OCI-M1 (cell line): ENCODE measurements around the gene ZNHIT2.
A peak's percentile ranks its signal among the peaks of the same experiment; 100 is the strongest.
"Not testable (repeated sequence)": the region's sequence is repeated elsewhere in the genome, so short reads cannot be mapped to it uniquely, and the experiment has no call there.

Experiments used
- DNase-seq: peaks from one replicate; lab custom pipeline; 2025; lab: John Stamatoyannopoulos, UW

Gene ZNHIT2

DNA sequence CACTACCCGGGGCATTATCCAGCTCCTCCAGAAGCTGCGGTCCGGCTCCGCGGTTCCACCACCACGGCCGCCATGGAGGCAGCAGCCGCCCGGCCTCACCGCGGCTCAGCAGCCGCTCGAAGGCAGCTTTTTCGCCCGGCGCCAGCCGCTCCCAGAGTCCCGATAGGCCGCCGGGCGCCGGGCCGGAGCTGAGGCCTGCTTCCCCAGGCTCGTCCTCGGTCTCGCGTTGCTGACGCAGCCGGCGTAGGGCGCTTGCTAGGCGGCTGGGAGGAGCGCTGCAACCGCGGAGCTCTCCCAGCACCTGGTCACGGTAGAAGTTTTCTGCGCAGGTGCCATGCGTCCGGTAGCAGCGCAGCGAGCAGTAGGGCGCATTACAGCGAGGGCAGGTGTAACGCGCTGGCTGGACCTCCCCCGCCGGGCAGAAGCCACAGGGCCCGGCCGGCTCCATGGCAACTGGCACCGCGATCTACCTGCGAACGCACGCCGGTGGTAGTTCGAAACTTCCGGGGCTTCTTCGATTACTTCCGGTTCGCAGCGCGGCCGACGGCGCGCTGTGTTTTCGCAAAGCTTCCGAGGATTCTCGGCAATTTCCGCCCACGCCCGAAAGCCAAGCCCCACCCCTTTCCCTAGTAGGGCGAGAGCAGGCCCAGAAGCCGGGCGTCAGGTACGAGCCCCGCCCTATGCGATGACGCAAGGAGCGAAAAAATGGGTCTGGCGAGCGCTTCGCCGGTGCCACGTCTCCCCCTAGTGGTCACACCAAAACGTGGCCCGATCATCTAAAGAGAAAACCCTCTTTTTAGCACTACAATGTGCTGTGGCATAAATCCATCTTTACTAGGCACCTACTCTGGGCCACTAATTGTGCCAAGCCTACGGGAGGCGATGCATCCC, at the start of gene ZNHIT2:
Gene ZNHIT2, minus strand, starts transcription at position 496 of the 891 bp plus-strand sequence. Its CDS starts 48 bp downstream, at position 448.
- DNase-seq: peak; percentile 99

DNA sequence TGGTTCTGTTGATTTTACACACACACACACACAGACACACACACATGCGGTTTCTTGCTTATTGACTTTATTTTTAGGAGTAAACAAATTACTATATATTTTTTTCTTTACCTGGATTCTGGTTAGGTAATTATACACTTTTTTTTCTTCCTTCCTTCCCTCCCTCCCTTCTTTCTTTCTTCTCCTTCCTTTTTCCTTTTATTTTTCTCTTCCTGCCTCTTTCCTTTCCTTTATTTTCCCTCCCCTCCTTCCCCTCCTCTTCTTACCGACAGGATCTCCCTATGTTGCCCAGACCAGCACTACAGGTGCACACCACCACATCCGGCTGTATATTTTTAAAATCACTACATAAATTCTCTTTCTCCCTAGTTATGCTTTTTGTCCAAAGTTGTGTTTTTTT, 49.4 kb upstream of the ZNHIT2 start:
- no peak for DNase-seq

DNA sequence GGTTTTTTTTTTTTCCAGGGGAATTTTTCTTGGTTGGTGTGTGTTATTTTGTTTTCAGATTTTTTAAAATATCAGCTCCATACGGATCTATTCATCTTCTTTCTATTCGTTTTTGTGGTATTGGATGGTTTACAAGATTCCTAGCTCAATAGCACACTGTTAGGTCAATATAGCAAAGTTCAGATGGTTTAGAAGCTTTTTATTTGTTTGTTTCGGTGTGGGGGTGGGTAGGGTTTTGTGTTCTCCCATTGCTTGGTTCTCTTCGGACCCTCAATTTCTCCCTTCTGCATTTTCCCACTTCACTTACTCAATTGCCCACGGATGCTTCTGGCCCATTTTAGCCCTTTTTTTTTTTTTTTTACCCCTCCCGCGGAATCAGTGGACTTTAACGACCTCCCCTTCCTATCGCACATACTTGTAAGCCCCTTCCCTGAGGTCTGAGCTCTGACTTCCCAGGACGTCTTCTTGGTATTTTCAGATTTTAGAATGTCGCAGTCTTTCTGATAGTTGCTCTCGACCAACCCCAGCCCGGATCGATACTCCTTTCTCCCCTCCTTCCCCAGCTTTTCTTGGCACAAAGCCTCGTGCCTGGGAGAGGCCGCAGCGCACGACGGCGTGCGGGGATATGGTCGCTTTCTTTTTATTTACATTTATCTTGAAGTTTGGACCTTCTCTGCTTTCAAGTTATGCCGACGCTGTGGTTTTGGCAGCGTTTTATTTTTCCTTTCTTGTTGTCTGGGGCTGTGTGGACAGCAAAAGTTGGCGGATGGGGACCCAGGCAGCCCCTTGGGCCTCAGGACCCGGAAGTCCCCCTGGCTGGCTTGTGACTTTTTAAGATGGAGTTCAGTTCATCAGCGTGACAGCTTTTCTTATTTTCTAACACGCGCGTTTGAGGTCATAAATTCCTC, 48.2 kb upstream of the ZNHIT2 start:
- no peak for DNase-seq

DNA sequence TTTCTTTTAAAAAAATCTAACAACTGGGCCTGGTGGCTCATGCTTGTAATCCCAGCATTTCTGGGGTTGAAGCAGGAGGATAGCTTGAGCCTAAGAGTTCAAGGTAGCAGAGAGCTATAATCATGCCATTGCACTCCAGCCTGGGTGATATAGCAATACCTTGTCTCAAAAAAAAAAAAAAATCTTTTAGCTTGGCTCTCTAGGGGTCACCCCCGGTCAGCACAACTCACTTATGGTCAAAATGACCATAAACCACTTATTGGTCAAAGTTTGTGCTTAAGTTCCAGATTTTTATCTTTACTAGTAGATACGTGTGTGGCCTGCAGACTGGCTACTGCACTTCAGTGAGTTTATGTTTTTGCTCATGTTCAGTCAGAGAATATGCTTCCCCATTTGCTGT, 46.2 kb upstream of the ZNHIT2 start:
- DNase-seq: peak; percentile 65

DNA sequence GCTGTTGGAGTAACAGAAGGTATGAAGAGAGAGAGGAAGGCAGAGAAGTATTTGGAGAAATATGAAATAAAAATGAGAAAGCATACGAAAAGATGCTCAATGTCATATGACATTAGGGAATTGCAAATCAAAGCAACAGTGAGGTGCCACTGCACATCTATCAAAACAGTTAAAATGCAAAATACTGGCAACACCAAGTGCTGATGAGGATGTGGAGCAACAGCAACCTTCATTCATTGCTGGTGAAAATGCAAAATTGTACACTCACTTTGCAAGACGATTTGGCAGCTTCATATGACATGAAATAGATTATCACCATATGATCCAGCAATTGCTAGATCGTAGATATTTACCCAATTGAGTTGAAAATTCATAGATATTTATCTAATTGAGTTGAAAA, 43.1 kb upstream of the ZNHIT2 start:
- no peak for DNase-seq

DNA sequence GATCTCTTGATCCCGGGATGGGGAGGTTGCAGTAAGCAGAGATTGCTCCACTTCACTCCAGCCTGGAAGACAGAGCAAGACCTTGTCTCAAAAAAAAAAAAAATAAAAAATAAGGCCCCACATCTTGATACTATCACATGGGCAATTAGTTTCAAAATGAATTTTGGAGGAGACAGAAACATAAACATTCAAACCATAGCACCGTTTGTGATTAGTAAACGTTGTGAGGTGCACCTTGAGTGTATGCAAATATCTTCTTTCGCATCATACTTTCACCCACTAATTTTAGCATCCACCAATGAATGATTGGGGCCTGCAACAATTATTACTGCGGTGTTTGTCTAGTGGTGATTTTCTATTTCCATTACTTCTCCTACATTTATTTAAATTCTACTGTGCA, 41.5 kb upstream of the ZNHIT2 start:
- no peak for DNase-seq

DNA sequence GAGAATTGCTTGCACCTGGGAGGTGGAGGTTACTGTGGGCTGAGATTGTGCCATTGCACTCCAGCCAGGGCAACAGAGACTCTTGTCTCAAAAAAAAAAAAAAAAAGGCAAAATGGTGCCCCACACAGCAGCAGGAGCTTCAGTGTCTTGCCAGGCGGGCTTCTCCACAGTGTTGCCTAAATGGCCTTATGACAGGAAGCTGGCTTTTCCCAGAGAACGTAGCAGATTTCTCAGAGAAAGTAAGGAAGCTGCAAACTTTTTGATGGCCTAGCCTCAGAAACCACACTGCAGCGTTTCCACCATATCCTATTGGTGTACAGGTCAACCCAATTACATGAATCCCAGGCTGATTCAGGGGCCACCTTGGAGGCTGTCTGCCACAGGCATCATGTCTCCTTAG, 39.8 kb upstream of the ZNHIT2 start:
- DNase-seq: no peak

DNA sequence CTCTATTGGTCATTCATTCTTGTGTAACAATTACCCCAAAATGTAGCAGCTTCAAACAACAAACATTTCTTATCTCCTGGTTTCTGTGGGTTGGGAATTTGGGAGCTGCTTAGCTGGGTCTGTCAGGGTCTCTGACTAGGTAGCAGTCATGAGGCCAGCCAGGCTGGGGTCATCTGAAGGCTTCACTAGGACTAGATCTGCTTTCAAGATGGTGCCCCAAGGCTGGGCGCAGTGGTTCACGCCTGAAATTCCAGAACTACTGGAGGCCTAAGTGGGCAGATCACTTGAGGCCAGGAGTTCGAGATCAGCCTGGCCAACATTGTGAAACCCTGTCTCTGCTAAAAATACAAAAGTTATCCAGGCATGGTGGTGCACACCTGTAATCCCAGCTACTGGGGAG, 39.4 kb upstream of the ZNHIT2 start:
- no peak for DNase-seq

DNA sequence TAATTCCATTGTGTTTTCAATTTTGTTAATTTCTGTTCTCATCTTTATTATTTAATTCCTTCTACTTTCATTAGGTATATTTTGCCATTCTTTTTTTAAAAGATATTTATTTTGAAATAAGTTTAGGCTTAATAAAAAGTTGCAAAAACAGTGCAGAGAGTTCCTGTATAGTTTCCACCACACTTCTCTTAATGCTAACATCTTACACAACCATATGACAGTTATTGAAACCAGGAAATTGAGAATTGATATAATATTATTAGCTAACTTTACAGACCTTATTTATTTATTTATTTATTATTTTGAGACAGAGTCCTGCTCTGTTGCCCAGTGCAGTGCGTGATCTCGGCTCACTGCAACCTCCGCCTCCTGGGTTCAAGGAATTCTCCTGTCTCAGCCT, 38.8 kb upstream of the ZNHIT2 start:
- no peak for DNase-seq

DNA sequence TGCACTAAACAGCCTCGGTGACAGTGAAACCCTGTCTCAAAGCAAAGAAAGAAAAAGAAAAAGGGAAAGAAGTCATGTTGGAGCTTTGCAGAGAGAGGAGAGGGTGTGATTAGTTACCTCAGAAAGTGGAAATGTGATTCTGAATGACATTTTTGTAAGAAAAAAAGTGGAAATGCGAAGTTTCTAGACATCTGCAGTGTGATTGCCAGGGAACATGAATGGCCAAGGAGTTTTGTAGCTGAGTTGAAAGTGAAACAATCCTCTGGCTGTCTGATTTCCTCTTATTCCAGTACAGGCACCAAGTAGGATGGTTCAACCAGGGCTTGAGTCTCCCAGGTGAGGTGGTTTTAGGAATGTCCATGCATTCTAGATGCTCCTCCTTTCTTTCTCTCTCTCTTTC, 34.6 kb upstream of the ZNHIT2 start:
- peak; percentile 48 for DNase-seq

DNA sequence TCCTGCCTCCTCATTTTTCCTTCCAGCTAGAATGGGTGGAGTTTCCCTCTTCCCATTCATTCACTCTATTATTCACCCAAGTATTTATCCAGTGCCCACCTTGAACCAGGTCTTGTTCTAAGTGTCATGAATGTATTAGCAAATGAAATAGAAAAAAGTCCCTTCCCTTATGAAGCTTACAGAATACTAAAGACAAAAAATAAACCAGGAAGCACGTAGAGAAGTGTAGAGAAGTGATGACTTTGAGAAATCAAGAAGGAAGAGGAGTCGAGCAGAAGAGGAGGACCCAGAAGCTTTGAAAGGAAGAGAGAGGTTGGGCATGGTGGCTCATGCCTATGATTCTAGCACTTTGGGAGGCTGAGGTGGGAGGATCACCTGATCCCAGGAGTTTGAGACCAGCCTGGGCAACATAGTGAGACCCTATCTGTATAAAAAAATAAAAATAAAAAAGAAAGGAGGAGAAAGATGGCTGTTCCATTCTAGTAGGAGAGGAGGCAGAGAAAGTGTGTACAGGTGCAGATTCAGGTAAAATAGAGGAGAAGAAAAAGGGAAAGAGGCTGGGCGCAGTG, 33.9 kb upstream of the ZNHIT2 start:
- peak; percentile 24 for DNase-seq

DNA sequence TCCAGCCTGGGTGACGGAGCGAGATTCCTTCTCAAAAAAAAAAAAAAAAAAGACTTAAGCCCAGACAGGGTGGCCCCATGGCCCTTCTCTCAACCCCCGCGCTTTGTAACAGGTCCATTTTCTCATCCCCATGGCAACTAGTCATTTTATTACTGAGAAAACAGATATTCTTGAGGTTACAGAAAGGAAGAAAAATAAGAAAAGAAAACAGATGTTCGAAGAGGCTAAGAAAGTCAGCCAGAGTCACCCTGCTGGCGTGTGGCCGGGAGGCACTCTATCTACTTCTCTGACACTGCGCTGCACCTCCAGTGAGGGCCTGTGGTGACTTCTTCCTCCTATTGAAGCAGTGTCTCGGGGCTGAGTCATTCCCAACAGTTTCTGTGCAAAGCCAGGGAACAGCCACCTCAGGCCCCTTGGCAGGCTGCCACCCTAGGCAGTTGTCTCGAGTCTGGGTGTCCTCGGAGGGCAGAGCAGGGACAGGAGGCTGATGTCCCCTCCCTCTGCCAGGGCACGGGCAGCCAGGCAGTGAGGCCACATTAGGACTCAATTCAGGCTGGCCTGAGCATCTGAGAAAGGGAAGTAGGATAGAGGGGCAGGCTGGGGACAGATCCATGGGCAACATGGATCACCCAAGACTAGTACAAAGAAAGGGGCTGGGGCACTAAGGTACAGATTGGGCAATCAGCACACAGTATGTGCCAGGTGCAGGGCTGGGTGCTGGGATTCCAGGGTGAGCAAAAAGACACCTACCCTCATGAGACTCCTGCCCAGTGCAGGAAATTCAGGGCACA, 33.2 kb upstream of the ZNHIT2 start:
- peak; percentile 93 for DNase-seq

DNA sequence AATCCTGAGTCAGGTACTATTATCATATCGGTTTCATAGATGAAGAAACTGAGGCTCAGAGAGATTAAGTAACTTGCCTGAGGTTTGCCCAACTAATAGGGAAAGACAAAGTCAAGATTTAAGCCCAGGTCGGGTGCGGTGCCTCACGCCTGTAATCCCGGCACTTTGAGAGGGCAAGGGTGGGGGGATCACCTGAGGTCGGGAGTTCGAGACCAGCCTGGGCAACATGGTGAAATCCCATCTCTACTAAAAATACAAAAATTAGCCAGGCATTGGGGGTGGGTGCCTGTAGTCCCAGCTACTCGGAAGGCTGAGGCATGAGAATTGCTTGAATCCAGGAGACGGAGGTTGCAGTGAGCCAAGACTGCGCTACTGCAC, 32.6 kb upstream of the ZNHIT2 start:
- not testable (repeated sequence) for DNase-seq

DNA sequence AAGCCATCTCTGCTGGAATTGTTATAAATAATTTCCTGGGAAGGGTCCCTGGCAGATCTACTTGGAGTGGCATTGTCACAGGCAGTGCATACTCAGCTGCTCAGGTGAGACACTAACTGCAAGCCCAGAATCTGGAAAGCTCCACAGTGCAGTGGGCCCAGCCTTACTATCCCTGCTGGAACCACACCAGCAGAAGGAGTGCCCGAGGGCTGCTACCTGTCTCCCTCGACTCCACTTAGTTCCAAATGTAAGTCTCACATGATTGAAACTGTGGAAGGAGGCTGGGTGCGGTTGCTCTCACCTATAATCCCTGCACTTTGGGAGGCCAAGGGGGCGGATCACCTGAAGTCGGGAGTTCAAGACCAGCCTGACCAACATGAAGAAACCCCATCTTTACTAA, 31.2 kb upstream of the ZNHIT2 start:
- DNase-seq: no peak

DNA sequence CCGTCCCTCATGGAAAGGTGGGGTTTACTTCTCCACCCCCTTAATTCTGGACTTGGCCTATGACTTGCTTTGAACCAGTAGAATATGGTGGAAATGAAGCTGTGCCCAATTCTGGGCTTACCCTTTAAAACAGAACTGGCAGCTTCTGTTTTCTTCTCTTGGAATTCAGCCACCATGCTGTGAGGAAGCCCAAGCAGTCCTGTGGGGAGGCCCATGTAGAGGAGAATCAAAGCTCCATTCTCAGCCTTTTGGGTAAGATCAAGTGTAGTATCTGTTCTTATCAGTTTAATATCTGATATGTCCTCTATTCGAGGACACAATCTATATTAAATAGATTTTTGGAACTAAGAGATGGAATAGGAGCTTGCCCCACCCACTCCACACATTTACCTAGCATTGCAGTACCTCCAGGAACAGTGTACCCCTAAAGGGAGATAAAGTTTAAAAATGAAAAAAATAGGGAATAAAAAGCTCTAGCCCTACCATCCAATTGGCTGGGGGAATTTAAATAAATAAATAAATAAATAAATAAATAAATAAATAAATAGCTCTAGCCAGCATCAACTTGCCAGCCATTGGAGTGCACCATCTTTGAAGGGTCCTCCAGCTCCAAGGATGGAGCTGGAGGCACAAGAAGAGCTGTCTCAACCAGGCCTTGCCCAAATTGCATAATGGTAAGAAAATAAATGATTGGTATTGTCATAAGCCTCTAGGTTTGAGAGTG, 30.0 kb upstream of the ZNHIT2 start:
- DNase-seq: no peak

DNA sequence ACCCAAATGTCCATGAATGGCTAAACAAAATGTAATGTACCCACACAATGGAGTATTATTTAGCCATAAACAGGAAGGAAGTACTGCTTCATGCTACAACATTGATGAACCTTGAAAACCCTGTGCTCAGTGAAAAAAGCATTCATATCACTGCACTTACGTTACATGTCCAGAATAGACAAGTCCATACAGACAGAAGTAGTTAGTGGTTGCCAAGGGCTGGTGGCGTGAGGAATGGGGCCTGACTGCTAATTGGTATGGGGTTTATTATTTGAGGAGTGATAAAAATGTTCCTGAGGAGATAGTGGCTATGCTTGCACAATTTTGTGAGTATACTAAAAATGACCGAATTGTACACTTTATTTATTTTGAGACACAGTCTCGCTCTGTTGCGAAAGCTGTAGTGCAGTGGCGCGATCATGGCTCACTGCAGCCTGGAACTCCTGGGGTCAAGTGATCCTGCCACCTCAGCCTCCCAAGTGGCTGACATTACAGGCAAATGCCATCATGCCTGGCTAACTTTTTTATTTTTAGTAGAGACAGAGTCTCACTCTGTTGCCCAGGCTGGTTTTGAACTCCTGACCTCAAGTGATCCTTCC, 24.5 kb upstream of the ZNHIT2 start:
- no peak for DNase-seq

DNA sequence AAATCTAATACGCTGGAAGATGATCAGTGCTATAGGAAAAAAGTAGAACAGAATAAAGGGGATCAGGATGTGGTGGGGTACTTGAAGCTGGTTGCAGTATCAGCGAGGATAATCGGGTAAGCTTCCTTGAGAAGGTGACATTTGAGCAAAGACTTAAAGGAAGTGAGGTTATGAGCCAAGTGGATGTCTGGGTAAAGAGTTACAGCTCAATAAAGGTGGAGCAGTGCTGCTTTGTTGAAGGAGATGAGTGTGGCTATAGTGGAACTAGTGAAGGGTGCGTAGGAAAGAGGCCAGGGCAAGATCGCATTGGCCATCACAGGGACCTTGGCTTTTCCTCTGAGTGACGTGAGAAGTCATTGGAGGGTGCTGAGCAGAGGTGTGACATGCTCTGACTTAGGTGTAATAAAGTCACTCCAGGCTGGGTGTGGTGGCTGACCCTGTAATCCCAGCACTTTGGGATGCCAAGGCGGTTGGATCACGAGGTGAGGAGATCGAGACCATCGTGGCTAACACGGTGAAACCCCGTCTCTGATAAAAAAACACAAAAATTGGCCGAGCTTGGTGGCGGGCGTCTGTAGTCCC, 19.1 kb upstream of the ZNHIT2 start:
- DNase-seq: no peak

DNA sequence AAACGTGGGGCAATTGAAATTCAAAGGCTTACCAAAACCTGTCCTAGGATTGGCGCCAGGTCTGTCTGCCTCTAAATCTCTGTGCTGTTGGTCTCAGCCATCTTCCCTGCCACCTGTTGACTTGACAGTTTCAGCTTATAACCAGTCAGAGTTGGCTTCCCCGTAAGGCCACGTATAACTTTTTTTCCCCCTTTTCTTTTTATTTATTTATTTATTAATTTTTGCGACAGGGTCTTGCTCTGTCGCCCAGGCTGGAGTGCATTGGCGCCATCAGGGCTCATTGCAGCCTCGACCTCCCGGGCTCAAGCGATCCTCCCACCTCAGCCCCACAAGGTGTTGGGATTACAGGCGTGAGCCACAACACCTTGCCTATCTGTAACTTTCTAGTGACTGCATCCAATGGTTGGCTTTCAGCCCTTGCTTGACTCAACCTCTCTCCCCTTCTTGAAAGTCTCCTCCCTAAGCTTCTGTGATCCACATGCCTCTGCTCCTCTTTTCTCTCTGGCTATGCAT, 18.2 kb upstream of the ZNHIT2 start:
- DNase-seq: no peak

DNA sequence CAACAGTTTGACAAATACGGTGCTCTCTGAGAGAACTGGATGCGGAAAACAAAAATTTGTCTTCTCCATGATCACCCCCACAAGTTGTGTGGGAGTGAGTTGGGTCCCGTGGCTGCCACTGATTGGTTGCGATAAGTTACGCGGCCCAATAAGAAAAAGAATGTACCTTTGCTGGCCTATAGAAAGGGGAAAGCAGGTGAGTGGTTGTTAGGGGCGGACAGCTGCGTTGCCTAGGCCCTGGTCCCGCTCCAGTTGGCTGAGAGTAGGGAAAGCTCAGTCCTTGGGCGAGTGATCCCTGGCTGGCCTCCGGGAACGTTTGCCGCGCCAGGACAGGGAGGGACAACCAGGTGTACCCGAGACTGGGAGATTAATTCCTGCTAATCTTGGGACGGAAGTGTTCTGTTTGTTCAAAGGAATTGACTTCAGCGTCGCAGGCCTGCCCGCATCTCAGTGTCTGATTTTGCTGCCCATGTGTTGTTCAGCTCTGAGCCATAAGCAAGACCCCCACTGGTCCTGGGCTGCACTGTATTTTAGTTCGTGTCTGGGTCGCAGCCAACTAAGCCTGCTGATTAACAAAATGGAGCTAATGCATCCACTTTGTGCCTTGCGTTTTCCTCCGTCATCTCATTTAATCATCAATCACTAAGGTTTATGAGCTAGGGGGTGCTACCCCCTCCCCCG, 17.6 kb upstream of the ZNHIT2 start:
- peak; percentile 97 for DNase-seq
